Omental fat pad (tissue), 4 donors: ENCODE measurements around the gene RBFOX2. TPM values are rescaled to one million over a fixed set of nuclear protein-coding genes. Genes with fewer than 3 reads are reported as not detected.

ENCODE experiments used
- ATAC-seq: fragments of 150-250 bp; one replicate; pipeline ENCODE4 v1.9.1; 2016; ENCODE audit warnings: mild to moderate bottlenecking, moderate library complexity; ENCODE audit not compliant: low FRiP score
- DNase-seq: peaks from one replicate; pipeline ENCODE4 v3.0.0-alpha.2; 2019; ENCODE audit warnings: low spot score
- CTCF ChIP-seq, 3 donors: fragments of 450-650 bp; IDR thresholded peaks; one replicate each; pipeline ENCODE4 v1.5.1; 2016 to 2017; ENCODE audit warnings: antibody characterized with exemption in 3 of 3, mild to moderate bottlenecking in 3 of 3, moderate library complexity in 2 of 3
- total RNA-seq, 4 donors: library from RNA; depleted of rRNA; stranded (reverse); fragments of >200 nt; gene quantifications; one replicate each; pipeline ENCODE4 v1.1.0, GENCODE V29; 2016

The RBFOX2 gene
- total RNA-seq, 4 donors from 2014 or later, result 41.2 to 80.7 (median 60.1) TPM

- no peak for DNase-seq
- TF ChIP-seq CTCF (IDR thresholded peaks at IDR 0.05), result no peak
- ATAC-seq, result no peak
These were observed 49.7 kb downstream of the RBFOX2 start for GRCh38 chr22:35978889-35979288.

GRCh38 chr22:35978201-35978600 is 50.4 kb downstream of the RBFOX2 start:
- DNase-seq (no peak), ATAC-seq (no peak)
- TF ChIP-seq CTCF (IDR thresholded peaks at IDR 0.05), result no peak

- DNase-seq (no peak), ATAC-seq (no peak)
- no peak for TF ChIP-seq CTCF (IDR thresholded peaks at IDR 0.05)
These were observed 51.5 kb downstream of the RBFOX2 start for GRCh38 chr22:35977136-35977535.

- TF ChIP-seq CTCF (IDR thresholded peaks at IDR 0.05), result no peak
- ATAC-seq, result no peak
These were observed 55.2 kb downstream of the RBFOX2 start for GRCh38 chr22:35973388-35973787.

GRCh38 chr22:35972559-35972958 is 56.1 kb downstream of the RBFOX2 start:
- no peak for TF ChIP-seq CTCF (IDR thresholded peaks at IDR 0.05)
- DNase-seq (no peak), ATAC-seq (no peak)

More at GRCh38 chr22:35973388-35973787, 55.2 kb downstream of the RBFOX2 start:
- DNase-seq, result no peak

GRCh38 chr22:35971456-35972119 is 57.0 kb downstream of the RBFOX2 start:
- no peak for TF ChIP-seq CTCF (IDR thresholded peaks at IDR 0.05)
- ATAC-seq (no peak), DNase-seq (no peak)
